ENCODE results near the gene DPYSL5. TPM values are rescaled to one million over a fixed set of nuclear protein-coding genes. Genes with fewer than 3 reads are reported as not detected.

DPYSL5 gene
- total and polyA plus RNA-seq, 10 of the 15 experiments (the other 5 are each of a cell fraction or from before 2014, with no cell fraction given) = not detected

- TF ChIP-seq BCLAF1 (IDR thresholded peaks at IDR 0.05) = no peak
These were observed 123.1 kb downstream of the DPYSL5 start (continued) for GRCh38 chr2:26970928-26971627.

GRCh38 chr2:26971911-26972786, 124.2 kb downstream of the DPYSL5 start:
- 52% methylated on average over 9 of the region's 9 CpGs for WGBS (ENCODE audit: insufficient coverage, insufficient replicate concordance, low lambda C conversion rate, missing lambda C conversion rate)
- RAD21 ChIA-PET (ENCODE audit: unreplicated experiment) = no interaction called here
- FAIRE-seq = no peak
- TF ChIP-seq CUX1 (IDR thresholded peaks at IDR 0.05; ENCODE audit: insufficient replicate concordance, low read depth, low read length) (no peak), RB1 (IDR thresholded peaks at IDR 0.05; ENCODE audit: borderline replicate concordance) (no peak), SMARCA5 (IDR thresholded peaks at IDR 0.05) (no peak), HDAC6 (IDR thresholded peaks at IDR 0.05; ENCODE audit: unreplicated experiment) (no peak), NFXL1 (IDR thresholded peaks at IDR 0.05; ENCODE audit: borderline replicate concordance) (no peak), EP300 (IDR thresholded peaks at IDR 0.05; ENCODE audit: borderline replicate concordance in 1 of 2, control insufficient read depth in 1 of 2, low read depth in 2 of 2, low read length in 2 of 2) (no peak), NFYA (IDR thresholded peaks at IDR 0.05; ENCODE audit: borderline replicate concordance, low read depth, low read length) (no peak), RUNX3 (IDR thresholded peaks at IDR 0.05; ENCODE audit: low read length) (no peak), POLR2AphosphoS5 (IDR thresholded peaks at IDR 0.05; ENCODE audit: low read length) (no peak)

More at GRCh38 chr2:26971911-26972786, 124.2 kb downstream of the DPYSL5 start:
- no peak for ATAC-seq
- H3K4me3 ChIP-seq = no peak overlapping the region
- H3K36me3 ChIP-seq (ENCODE audit: control insufficient read depth in 2 of 2, insufficient read depth in 2 of 2, low read length in 1 of 2) = no peaks in the 10 kb centered on the region
- no peak overlapping the region for H2AFZ ChIP-seq (ENCODE audit: control insufficient read depth, low read depth, low read length)
- BruUV-seq (replicated peaks) = no TSS peak
- no peak for DNase-seq (ENCODE audit: low read depth, low spot score)
- H3K4me2 ChIP-seq (ENCODE audit: control insufficient read depth, insufficient read depth) = no peak overlapping the region
- POLR2A ChIA-PET = no interaction called here
- SMC1A ChIA-PET (ENCODE audit: uncharacterized antibody, unreplicated experiment) = no interaction called here
- H3K9ac ChIP-seq (ENCODE audit: control insufficient read depth, insufficient read depth, low read length) = no peak overlapping the region
- no peaks in the 10 kb centered on the region for H3K9me3 ChIP-seq (replicated peaks; ENCODE audit: control insufficient read depth, insufficient read depth, low read length)
- no peaks in the 10 kb centered on the region for H3K4me1 ChIP-seq (ENCODE audit: control insufficient read depth, insufficient read depth, low read length)
- CTCF ChIA-PET = interaction anchor here (0.5 to 1.5 kb wide), 6 partner anchors 8 to 331 kb away, joined by 3 to 10 read pairs (median 4); no protein-coding TSS in a partner anchor
- H3K27ac ChIP-seq (ENCODE audit: control insufficient read depth, insufficient read depth) = no peak overlapping the region
- in situ Hi-C loops (cut with MboI) (no loop called here), intact Hi-C loops (cut with micrococcal nuclease; ENCODE audit: unreplicated experiment) (no loop called here)
- H4K20me1 ChIP-seq (ENCODE audit: control insufficient read depth, insufficient read depth) = no peaks in the 10 kb centered on the region
- peaks cover 1 to 6% of the 10 kb centered on the region in 2 experiments for H3K27me3 ChIP-seq (replicated peaks in 1 of 2; ENCODE audit: control insufficient read depth in 2 of 2, insufficient read depth in 2 of 2, low read length in 1 of 2)
- H3K79me2 ChIP-seq (ENCODE audit: control insufficient read depth, insufficient read depth, low read length) = no peaks in the 10 kb centered on the region

Data from GM12878 (cell line).